ENCODE measurements around the gene ERFE. TPM values are rescaled to one million over a fixed set of nuclear protein-coding genes. Genes with fewer than 3 reads are reported as not detected.

ERFE gene
- total RNA-seq, 1 donor from 2014 or later: not detected

GRCh38 chr2:238163481-238164198 is 4.9 kb downstream of the ERFE start:
- no peak overlapping the region for H3K27ac ChIP-seq
- ATAC-seq: no peak
- no peak overlapping the region for H3K4me3 ChIP-seq
- DNase-seq: no peak
- peaks cover 45% of the 10 kb centered on the region for H3K27me3 ChIP-seq (ENCODE audit: low read depth)
- intact Hi-C loops (cut with DNase I): no loop called here
- no peak for TF ChIP-seq CTCF (IDR thresholded peaks at IDR 0.05)
- no peaks in the 10 kb centered on the region for H3K9me3 ChIP-seq
- peaks cover 10% of the 10 kb centered on the region for H3K36me3 ChIP-seq
- H3K4me1 ChIP-seq: peaks cover 5% of the 10 kb centered on the region

GRCh38 chr2:238164906-238165287 is 6.1 kb downstream of the ERFE start:
- Histone ChIP-seq H3K27ac (no peak overlapping the region), H3K27me3 (ENCODE audit: low read depth) (peaks cover 40% of the 10 kb centered on the region)

GRCh38 chr2:238165288-238165921 is 6.6 kb downstream of the ERFE start:
- Histone ChIP-seq H3K27me3 (ENCODE audit: low read depth) (peaks cover 35% of the 10 kb centered on the region), H3K4me1 (peaks cover 17% of the 10 kb centered on the region), H3K36me3 (peaks cover 27% of the 10 kb centered on the region), H3K4me3 (no peak overlapping the region), H3K9me3 (no peaks in the 10 kb centered on the region), H3K27ac (no peak overlapping the region)
- no peak for TF ChIP-seq CTCF (IDR thresholded peaks at IDR 0.05)
- no peak for DNase-seq
- ATAC-seq: no peak
- intact Hi-C loops (cut with DNase I): no loop called here

More at GRCh38 chr2:238164906-238165287, 6.1 kb downstream of the ERFE start:
- no peak for TF ChIP-seq CTCF (IDR thresholded peaks at IDR 0.05)
- H3K4me1 ChIP-seq: peaks cover 12% of the 10 kb centered on the region
- intact Hi-C loops (cut with DNase I): no loop called here
- peaks cover 22% of the 10 kb centered on the region for H3K36me3 ChIP-seq
- ATAC-seq: no peak
- no peak for DNase-seq
- no peaks in the 10 kb centered on the region for H3K9me3 ChIP-seq
- no peak overlapping the region for H3K4me3 ChIP-seq

DNA sequence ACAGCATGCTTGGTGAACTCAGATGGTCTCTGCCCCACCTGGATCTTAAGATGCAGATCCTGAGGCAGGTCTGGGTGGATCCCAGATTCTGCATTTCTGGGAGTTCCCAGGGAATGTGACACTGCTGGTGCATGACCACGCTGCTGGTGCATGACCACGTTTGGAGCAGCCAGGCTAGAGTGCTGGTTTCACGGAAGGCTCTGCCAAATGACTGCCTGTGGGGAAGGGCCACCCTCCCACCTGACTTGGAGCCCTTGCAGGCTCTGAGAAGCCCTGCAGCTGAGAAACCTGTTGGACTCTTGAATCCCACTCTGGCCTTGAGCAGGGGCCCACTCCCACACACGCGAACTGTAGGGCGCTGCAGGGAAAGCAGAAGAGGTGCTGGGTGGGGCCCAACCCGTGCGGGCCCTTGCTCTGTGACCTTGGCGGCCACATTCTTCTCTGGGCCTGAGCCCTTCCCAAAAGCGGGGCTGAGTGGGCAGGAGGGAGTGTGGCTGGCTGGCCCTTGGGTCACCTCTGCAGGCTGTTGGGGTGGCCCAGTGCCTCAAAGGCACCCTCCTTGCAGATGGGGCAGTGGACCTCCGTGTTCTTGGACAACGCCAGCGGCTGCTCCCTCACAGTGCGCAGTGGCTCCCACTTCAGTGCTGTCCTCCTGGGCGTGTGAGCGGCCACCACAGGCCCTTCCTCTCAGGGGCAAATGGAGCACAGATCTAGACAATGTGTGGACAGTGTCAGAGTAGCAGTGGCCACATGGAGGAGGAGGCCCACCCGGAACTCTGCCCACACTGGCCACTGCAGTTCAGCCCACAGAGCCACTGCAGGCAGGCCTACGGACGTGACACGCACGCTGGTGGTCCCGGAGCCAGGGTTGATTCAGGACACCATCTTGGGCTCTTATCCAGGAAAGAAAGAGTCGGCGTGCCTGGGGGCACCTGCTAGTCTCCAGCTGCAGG is 7.9 kb downstream of the ERFE start:
- H3K27ac ChIP-seq: no peak overlapping the region
- no peak for DNase-seq
- intact Hi-C loops (cut with DNase I): no loop called here
- TF ChIP-seq CTCF (IDR thresholded peaks at IDR 0.05): no peak
- H3K9me3 ChIP-seq: no peaks in the 10 kb centered on the region
- H3K4me3 ChIP-seq: no peak overlapping the region
- H3K4me1 ChIP-seq: peaks cover 21% of the 10 kb centered on the region
- peaks cover 38% of the 10 kb centered on the region for H3K36me3 ChIP-seq
- H3K27me3 ChIP-seq (ENCODE audit: low read depth): peaks cover 25% of the 10 kb centered on the region
- no peak for ATAC-seq

- peaks cover 20% of the 10 kb centered on the region for H3K27me3 ChIP-seq (ENCODE audit: low read depth)
- H3K9me3 ChIP-seq: no peaks in the 10 kb centered on the region
- H3K4me1 ChIP-seq: peaks cover 21% of the 10 kb centered on the region
- intact Hi-C loops (cut with DNase I): no loop called here
- DNase-seq (no peak), ATAC-seq (no peak)
- no peak for TF ChIP-seq CTCF (IDR thresholded peaks at IDR 0.05)
- peaks cover 45% of the 10 kb centered on the region for H3K36me3 ChIP-seq
- H3K27ac ChIP-seq: no peak overlapping the region
- H3K4me3 ChIP-seq: no peak overlapping the region
Measured at GRCh38 chr2:238167344-238167715, 8.6 kb downstream of the ERFE start.

All from lower lobe of right lung (tissue), 2 donors.